GM21447 (cell line): ENCODE data around the gene SMAD3.

ENCODE experiments used
- ATAC-seq: cut with Tn5 transposase; IDR thresholded peaks from one replicate; pipeline ENCODE4 v1.9.1; 2021; ENCODE audit not compliant: unreplicated experiment

SMAD3 gene

GRCh38 chr15:67158367-67158766 lies 93.0 kb downstream of the SMAD3 start:
- ATAC-seq = no peak

DNA sequence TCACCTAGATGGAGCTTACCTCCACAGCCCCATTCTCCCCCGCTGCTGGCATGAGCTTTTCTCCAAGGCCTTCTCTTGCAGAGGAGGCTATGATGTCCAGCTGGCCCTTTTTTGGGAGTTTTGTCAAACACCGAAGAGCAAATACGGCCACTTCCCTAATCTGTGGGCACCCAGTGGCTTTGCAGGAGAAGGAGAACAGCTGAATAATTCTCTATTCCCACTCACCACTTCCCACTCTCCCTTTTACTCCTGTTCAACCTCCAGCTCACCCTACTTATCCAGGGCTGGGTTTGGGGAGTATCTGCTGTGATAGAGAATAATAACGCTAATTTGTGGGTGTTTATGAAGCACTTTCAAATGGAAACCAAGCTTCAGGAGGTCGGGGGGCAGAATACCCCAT lies 96.0 kb downstream of the SMAD3 start:
- ATAC-seq = no peak

DNA sequence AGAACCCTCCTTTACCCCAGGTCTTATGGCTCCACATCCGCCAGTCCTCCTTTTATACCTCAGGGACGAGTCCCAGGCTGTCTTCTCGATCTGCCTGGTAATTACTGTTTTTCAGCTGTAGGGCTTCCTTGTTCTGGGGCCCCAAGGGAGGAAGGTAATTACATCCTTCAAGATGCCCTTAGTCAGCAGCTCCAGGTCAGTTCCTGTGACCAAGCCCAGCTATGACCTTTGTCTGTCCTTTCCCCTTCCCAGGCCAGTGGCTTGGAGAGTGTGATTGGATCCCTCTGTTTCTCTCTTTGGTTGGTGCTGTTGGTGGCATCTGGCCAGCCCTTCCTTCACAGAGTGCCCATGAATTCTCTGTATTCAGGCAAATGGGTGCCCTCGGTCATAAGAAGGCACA lies 96.5 kb downstream of the SMAD3 start:
- ATAC-seq = no peak

- ATAC-seq = no peak
Measured at GRCh38 chr15:67163180-67163579, 97.8 kb downstream of the SMAD3 start.

GRCh38 chr15:67164401-67164791 lies 99.0 kb downstream of the SMAD3 start:
- no peak for ATAC-seq

DNA sequence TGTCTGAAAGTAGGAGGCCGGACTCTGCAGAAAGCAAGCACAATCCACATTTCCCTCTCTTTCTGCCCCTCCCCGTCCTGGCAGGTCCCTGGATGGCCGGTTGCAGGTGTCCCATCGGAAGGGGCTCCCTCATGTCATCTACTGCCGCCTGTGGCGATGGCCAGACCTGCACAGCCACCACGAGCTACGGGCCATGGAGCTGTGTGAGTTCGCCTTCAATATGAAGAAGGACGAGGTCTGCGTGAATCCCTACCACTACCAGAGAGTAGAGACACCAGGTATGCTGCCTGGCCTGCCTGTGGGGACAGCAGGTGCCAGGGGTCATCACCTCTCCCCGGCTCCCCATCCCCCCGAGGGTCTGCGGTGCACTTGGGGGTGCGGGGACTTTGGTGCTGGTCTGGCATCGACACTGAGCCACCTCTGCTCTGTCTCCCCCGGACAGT lies 99.4 kb downstream of the SMAD3 start:
- no peak for ATAC-seq

GRCh38 chr15:67165254-67166253 lies 100.2 kb downstream of the SMAD3 start:
- no peak for ATAC-seq

GRCh38 chr15:67166280-67167009 lies 101.0 kb downstream of the SMAD3 start:
- no peak for ATAC-seq

DNA sequence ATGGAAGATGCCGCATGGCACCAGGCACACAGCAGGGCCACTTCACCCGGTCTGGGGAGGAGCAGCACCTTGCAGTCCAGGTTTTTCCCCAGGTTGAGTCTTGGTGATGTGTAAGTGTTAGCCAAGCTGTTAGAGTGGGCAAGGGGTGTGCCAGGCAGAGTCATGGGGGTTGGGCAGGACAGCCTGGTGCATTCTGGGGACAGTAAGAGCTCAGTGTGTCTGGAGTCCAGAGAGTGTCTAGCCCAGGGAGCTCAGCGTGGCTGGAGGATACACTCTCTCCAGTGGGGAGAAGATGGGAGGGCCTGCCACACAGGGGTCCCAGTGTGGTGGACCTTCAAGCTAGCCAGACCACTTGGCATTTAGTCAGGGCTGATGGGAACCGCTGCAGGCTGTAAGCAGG lies 101.7 kb downstream of the SMAD3 start:
- ATAC-seq = no peak

- no peak for ATAC-seq
Measured at GRCh38 chr15:67168694-67169093, 103.3 kb downstream of the SMAD3 start.

DNA sequence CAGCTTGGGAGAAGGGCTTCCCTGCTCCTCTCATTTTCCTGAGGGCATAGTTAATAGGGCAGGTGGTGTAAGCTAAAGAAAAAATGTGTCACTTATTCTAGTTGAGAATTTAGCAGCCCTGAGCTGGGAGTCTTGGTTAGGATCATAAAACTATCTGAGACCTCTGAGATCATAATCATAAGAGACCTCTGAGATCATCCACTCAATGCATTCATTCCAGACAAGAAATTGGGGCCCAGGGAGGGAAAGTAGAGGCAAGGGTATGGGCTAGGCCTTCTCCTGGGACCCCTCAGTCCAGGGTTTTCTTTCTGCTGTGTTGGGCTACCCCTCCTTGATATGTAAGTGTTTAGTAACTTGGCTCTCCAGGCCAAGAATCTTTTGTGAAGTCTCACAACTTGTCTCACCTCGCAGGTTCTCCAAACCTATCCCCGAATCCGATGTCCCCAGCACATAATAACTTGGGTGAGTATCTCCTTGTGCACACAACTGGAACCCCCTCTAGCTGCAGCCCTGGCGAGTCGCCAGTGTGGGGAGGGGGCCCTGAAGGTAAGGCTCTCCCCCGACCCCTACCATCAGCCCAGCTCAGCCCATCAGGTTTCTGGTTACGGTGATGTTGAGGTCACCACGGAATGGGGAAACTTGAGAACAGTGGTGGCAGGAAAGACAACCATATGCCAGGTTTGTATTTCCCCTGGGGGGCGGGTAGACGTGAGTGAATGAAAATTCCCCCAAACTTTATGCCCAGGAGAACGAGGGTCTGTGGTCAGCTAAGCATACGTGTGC lies 104.9 kb downstream of the SMAD3 start:
- ATAC-seq = no peak

DNA sequence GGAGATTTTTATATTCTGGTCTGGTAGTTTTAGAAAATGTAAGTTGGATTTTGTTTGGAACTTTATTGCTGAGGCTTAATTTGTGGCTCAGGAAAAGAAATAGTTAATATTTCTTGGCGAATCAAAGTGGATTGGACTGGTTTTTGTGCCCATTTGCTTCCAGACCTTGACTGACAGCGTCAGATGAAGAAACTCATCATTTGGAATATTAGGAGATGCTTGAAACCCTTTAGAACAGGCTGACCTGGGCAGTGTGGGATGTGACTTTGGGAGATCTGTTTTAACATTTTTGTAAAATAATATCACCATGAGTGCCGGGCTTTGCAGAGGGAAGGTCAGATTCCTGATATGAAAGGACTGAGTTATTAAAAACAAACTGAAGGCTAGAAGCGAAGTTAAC lies 106.1 kb downstream of the SMAD3 start:
- ATAC-seq = no peak

- no peak for ATAC-seq
Measured at GRCh38 chr15:67172172-67172571, 106.8 kb downstream of the SMAD3 start.

- ATAC-seq = no peak
Measured at GRCh38 chr15:67173005-67173404, 107.6 kb downstream of the SMAD3 start.

GRCh38 chr15:67173786-67174185 lies 108.4 kb downstream of the SMAD3 start:
- ATAC-seq = no peak

GRCh38 chr15:67174446-67174845 lies 109.0 kb downstream of the SMAD3 start:
- ATAC-seq = no peak

DNA sequence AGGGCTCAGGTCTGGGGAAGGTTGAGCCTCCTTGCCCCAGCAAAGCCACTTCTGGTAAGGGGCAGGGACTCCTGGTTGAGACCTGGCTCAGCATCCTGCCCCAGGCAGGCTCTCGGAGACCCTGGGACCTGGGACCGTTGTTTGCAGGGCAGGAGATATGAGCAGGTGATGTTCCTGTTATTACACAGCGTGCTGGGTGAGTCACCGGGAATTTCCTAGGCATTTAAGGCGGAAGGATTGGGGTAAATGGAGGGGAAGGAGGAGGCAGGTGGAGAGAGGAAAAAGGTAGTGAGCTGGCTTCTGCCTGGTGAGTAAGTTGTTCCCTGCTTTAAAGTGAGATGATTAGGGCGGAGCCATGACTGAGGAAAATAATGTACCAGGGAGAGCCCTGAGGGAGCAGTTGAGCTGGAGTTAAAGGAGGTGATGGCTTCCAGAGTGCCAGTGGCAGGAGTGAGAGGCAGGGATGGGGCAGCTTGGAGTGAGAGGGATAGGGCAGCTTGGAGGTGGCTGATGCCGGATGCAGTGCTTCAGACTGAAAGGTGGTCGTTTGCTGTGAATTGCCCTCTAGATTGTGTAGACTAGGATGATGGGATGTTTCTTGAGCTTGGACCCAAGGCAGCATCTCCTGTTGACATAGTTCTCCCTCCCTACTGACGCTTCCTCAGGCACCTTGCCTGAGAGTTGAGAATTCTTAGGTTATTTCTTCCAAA lies 109.6 kb downstream of the SMAD3 start:
- no peak for ATAC-seq

GRCh38 chr15:67175643-67176071 lies 110.3 kb downstream of the SMAD3 start:
- ATAC-seq = peak; percentile 59

GRCh38 chr15:67176195-67176971 lies 111.0 kb downstream of the SMAD3 start:
- ATAC-seq = no peak

- ATAC-seq = no peak
Measured at GRCh38 chr15:67177752-67178151, 112.3 kb downstream of the SMAD3 start.
